ENCODE measurements around the gene PCDHGB7.
"Not testable (repeated sequence)": the region's sequence is repeated elsewhere in the genome, so short reads cannot be mapped to it uniquely, and the experiment has no call there.

PCDHGB7 gene

DNA sequence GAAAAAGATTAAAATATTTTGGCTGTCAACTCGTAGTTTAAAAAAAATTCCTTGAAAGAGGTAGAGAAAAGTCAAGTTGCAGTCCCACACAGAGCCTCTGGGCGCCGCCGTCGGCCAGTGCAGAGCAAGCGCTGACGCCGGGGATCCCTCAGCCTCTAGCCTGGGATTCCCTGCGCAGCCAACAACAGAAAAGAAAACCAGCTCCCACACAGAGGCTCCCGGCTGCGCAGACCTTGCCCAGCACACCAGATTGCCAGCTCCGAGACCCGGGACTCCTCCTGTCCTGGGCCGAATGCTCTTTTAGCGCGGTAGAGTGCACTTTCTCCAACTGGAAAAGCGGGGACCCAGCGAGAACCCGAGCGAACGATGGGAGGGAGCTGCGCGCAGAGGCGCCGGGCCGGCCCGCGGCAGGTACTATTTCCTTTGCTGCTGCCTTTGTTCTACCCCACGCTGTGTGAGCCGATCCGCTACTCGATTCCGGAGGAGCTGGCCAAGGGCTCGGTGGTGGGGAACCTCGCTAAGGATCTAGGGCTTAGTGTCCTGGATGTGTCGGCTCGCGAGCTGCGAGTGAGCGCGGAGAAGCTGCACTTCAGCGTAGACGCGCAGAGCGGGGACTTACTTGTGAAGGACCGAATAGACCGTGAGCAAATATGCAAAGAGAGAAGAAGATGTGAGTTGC lies at the start of gene PCDHGB7:
Gene PCDHGB7, plus strand, starts transcription at position 184 of the 679 bp plus-strand sequence. Its CDS starts 183 bp downstream, at position 367.
- DNase-seq: peak; percentile 61 to 68

GRCh38 chr5:141369994-141370848 lies 47.3 kb upstream of the PCDHGB7 start, which contains the start of gene PCDHGB3:
Gene PCDHGB3, plus strand, starts transcription at chr5:141370242. Its CDS starts 153 bp downstream, at chr5:141370395.
- DNase-seq: peak; percentile 13 to 36

GRCh38 chr5:141371572-141372475 lies 45.7 kb upstream of the PCDHGB7 start:
- no peak for DNase-seq

DNA sequence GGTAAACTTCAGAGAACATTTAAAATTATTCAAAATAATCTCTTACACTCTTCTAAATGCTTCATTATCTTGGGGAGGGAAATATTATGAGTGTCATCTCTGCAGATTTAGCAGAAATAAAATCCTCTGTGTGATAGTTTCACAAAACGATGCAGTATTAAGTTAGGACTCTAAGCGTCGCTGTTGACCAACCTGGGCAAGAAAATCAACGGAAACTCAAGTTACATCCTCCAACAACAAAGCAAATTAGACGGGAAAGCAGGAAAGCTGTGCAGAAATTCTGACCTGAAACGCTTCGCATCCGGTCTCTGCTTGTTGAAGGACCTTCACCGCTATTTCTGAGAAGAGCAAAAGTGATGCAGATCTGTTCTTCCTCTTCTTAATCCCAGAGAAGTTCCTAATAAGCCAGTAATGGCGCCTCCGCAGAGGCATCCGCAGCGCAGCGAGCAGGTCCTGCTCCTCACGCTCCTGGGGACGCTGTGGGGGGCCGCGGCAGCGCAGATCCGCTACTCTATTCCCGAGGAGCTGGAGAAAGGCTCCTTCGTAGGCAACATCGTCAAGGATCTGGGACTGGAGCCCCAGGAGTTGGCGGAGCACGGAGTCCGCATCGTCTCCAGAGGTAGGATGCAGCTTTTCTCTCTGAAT lies 43.7 kb upstream of the PCDHGB7 start, which contains the start of gene PCDHGA6:
Gene PCDHGA6, plus strand, starts transcription at position 219 of the 645 bp plus-strand sequence. Its CDS starts 193 bp downstream, at position 412.
- no peak for DNase-seq

DNA sequence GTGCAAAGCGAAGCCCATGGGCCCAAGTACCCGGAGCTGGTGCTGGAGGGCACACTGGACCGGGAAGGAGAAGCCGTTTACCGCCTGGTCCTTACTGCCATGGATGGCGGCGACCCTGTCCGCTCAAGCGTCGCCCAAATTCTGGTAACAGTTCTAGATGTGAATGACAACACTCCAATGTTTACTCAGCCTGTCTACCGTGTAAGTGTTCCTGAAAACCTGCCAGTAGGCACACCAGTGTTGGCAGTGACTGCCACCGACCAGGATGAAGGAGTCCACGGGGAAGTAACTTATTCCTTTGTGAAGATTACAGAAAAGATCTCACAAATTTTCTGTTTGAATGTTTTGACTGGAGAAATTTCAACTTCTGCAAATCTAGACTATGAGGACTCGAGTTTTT lies 42.9 kb upstream of the PCDHGB7 start:
- no peak for DNase-seq

DNA sequence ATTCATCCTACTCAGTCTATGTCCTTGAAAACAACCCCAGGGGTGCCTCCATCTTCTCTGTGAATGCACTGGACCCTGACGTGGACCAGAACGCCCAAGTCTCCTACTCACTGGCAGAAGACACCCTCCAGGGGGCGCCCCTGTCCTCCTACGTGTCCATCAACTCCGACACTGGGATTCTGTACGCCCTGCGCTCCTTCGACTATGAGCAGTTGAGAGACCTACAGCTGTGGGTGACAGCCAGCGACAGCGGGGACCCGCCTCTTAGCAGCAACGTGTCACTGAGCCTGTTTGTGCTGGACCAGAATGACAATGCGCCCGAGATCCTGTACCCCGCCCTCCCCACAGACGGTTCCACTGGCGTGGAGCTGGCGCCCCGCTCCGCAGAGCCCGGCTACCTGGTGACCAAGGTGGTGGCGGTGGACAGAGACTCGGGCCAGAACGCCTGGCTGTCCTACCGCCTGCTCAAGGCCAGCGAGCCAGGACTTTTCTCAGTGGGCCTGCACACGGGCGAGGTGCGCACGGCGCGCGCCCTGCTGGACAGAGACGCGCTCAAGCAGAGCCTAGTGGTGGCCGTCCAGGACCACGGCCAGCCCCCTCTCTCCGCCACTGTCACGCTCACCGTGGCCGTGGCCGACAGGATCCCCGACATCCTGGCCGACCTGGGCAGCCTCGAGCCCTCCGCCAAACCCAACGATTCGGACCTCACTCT lies 41.9 kb upstream of the PCDHGB7 start:
- not testable (repeated sequence) for DNase-seq

DNA sequence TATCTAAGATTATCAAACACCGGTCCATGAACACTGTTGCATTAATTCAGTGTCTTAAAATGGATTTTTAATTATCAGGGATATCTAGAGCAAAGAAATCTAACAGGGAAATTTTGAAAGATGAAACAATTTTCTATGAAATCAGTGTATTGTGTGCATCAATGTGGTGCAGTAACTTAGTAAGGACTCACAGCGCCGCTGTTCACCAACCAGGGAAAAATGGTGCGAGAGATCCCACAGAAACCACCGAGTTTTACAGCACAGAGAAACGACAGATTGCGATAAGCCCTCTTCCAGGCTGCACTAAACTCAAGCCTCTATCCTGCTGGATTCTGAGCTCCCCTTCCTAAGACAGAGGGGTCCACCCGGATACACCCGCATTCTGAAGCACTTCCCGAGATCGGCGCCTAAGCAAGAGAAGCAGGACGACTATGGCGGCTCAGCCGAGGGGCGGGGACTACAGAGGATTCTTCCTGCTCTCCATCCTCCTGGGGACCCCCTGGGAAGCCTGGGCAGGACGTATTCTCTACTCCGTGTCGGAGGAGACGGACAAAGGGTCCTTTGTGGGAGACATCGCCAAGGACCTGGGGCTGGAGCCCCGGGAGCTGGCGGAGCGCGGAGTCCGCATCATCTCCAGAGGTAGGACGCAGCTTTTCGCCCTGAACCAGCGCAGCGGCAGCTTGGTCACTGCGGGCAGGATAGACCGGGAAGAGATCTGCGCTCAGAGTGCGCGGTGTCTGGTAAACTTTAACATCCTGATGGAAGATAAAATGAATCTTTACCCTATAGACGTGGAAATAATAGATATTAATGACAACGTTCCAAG lies 34.8 kb upstream of the PCDHGB7 start, which contains the start of gene PCDHGA7:
Gene PCDHGA7, plus strand, starts transcription at position 274 of the 826 bp plus-strand sequence. Its CDS starts 158 bp downstream, at position 432.
- DNase-seq: no peak

GRCh38 chr5:141383345-141383744 lies 34.1 kb upstream of the PCDHGB7 start:
- no peak for DNase-seq

DNA sequence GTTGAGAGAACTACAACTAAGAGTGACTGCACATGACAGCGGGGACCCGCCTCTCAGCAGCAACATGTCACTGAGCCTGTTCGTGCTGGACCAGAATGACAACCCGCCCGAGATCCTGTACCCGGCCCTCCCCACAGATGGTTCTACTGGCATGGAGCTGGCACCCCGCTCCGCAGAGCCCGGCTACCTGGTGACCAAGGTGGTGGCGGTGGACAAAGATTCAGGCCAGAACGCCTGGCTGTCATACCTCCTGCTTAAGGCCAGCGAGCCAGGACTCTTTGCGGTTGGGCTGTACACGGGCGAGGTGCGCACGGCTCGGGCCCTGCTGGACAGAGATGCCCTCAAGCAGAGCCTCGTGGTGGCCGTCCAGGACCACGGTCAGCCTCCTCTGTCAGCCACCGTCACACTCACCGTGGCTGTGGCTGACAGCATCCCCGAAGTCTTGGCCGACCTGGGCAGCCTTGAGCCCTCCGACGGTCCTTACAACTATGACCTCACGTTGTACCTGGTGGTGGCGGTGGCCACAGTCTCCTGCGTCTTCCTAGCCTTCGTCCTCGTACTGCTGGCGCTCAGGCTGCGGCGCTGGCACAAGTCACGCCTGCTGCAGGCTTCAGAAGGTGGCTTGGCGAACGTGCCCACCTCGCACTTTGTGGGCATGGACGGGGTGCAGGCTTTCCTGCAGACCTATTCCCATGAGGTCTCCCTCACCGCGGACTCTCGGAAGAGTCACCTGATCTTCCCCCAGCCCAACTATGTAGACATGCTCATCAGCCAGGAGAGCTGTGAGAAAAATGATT lies 32.8 kb upstream of the PCDHGB7 start:
- DNase-seq: no peak

GRCh38 chr5:141387557-141388311 lies 29.7 kb upstream of the PCDHGB7 start, which contains the start of gene PCDHGB4:
Gene PCDHGB4, plus strand, starts transcription at chr5:141387698. Its CDS starts 187 bp downstream, at chr5:141387885.
- not testable (repeated sequence) for DNase-seq

- no peak for DNase-seq
Observed at GRCh38 chr5:141388661-141389060, 28.8 kb upstream of the PCDHGB7 start.

DNA sequence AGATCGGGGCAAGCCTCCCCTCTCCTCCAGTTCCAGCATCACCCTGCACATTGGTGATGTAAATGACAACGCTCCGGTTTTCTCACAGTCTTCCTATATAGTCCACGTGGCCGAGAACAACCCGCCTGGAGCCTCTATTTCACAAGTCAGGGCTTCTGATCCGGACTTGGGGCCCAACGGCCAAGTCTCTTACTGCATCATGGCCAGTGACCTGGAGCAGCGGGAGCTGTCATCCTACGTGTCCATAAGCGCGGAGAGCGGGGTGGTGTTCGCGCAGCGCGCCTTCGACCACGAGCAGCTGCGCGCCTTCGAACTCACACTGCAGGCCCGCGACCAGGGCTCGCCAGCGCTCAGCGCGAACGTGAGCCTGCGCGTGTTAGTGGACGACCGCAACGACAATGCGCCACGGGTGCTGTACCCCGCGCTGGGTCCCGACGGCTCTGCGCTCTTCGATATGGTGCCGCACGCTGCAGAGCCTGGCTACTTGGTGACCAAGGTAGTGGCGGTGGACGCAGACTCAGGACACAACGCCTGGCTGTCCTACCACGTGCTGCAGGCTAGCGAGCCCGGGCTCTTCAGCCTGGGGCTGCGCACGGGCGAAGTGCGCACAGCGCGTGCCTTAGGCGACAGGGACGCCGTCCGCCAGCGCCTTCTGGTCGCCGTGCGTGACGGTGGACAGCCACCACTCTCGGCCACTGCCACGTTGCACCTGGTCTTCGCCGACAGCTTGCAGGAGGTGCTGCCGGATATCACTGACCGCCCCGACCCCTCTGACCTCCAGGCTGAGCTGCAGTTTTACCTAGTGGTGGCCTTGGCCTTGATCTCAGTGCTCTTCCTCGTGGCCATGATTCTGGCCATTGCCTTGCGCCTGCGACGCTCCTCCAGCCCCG lies 28.1 kb upstream of the PCDHGB7 start:
- DNase-seq: no peak

GRCh38 chr5:141392429-141393198 lies 24.9 kb upstream of the PCDHGB7 start, which contains the start of gene PCDHGA8:
Gene PCDHGA8, plus strand, starts transcription at chr5:141392633. Its CDS starts 181 bp downstream, at chr5:141392814.
- no peak for DNase-seq

- no peak for DNase-seq
Observed at GRCh38 chr5:141393267-141393666, 24.2 kb upstream of the PCDHGB7 start.

GRCh38 chr5:141394401-141395187 lies 22.9 kb upstream of the PCDHGB7 start:
- not testable (repeated sequence) for DNase-seq

Data from activated CD4-positive, alpha-beta T cell treated with anti-CD3 and anti-CD28 coated beads, Interleukin-2, amount 50 U/mL, for 48 hours (primary cell).